ENCODE results near the gene B3GNT3. TPM values are rescaled to one million over a fixed set of nuclear protein-coding genes. Genes with fewer than 3 reads are reported as not detected.

Gene B3GNT3
- total and polyA plus RNA-seq, 2 of the 8 experiments (the other 6 are each of a cell fraction or from before 2014, with no cell fraction given): 1.5 TPM

GRCh38 chr19:17841810-17842662, 47.1 kb downstream of the B3GNT3 start (continued):
- TF ChIP-seq RNF2 (IDR thresholded peaks at IDR 0.05; ENCODE audit: borderline replicate concordance, low read depth, low read length, missing control alignments, poor library complexity, severe bottlenecking): no peak
- no peak for TF ChIP-seq USF2 (IDR thresholded peaks at IDR 0.05; ENCODE audit: low read length)
- no peak for TF ChIP-seq EGR1 (IDR thresholded peaks at IDR 0.05; ENCODE audit: borderline replicate concordance, low read depth, low read length)
- TF ChIP-seq SP1 (IDR thresholded peaks at IDR 0.05; ENCODE audit: low read depth, low read length): peak; percentile 78; the same call in 1 of the 2 replicates
- TF ChIP-seq SIN3A (conservative IDR thresholded peaks at IDR 0.05 in 1 of 2, IDR thresholded peaks at IDR 0.05 in 1 of 2; ENCODE audit: low read depth in 1 of 2, low read length in 2 of 2): peak in 1 of 2 experiments; percentile 84; a peak in 2 of 4 replicates
- TF ChIP-seq E2F6 (IDR thresholded peaks at IDR 0.05): peak; percentile 90
- TF ChIP-seq PHF8 (conservative IDR thresholded peaks at IDR 0.05; ENCODE audit: low read depth, low read length): peak; percentile 62
- no peak for TF ChIP-seq MAFK (IDR thresholded peaks at IDR 0.05; ENCODE audit: low read depth, low read length)
- peak; percentile 35; the same call in 1 of the 2 replicates for TF ChIP-seq TBP (IDR thresholded peaks at IDR 0.05; ENCODE audit: low read depth, low read length)
- peak; percentile 91 for TF ChIP-seq KDM4A (IDR thresholded peaks at IDR 0.05; ENCODE audit: low read depth, low read length, severe bottlenecking)
- TF ChIP-seq NRF1 (IDR thresholded peaks at IDR 0.05; ENCODE audit: low read depth, low read length): no peak
- peak in 1 of 2 experiments; percentile 53; a peak in 1 of 4 replicates for TF ChIP-seq HDAC2 (IDR thresholded peaks at IDR 0.05; ENCODE audit: borderline replicate concordance in 1 of 2, low read depth in 2 of 2, low read length in 2 of 2)
- TF ChIP-seq HDAC6 (IDR thresholded peaks at IDR 0.05; ENCODE audit: low read depth, low read length): no peak
